GM18861 (cell line): Measurements from ENCODE around the gene GNG7.

Experiments used
- ATAC-seq: cut with Tn5 transposase; IDR thresholded peaks from one replicate; pipeline ENCODE4 v1.9.1; 2021; ENCODE audit not compliant: unreplicated experiment

Gene GNG7

DNA sequence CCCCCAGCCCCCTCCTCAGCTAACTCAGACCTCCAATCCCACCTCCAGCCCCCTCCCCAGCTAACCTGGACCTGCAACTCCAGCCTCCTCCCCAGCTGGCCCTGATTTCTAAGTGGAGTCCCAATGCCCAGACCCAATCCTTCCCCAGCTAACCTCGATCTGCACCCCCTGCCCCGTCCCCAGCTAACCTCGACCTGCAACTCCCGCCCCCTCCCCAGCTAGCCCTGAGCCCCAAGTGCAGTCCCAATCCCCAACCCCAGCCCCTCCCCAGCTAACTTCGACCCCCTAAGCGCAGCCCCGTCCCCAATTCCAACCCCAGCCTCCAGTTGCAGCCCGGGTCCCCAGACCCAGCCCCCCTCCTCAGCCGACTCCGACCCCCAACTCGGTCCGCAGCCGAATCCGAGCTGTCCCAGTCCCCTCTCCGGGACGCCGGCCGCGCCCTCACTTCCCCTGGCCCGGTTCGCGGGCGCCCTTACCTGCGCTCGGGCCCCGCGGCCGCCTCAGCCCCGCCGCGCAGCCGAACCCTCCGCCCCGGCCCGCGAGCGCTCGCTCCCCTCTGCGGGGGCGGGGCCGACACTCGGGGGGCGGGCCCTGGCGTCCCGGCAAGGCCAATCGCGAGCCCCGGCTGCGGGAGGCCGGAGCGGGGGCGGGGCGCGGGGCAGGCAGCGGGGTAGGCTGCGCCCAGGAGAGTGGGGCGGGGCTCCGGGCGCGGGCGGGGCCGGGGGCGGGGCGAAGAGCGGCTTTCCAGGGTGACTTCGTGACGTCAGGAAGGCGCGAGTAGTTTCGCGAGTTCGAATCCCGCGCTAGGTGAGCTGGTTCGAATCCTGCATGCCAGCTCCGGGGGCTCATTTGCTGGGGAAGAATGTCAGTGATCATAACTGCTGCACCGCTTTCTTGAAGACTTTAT is at the start of gene GNG7:
TSS of gene GNG7 (minus strand) at position 525 of the 907 bp plus-strand sequence. CDS start 182,006 bp downstream, outside the sequence.
- peak; percentile 42 for ATAC-seq

GRCh38 chr19:2751438-2751830 is 48.9 kb upstream of the GNG7 start:
- no peak for ATAC-seq

DNA sequence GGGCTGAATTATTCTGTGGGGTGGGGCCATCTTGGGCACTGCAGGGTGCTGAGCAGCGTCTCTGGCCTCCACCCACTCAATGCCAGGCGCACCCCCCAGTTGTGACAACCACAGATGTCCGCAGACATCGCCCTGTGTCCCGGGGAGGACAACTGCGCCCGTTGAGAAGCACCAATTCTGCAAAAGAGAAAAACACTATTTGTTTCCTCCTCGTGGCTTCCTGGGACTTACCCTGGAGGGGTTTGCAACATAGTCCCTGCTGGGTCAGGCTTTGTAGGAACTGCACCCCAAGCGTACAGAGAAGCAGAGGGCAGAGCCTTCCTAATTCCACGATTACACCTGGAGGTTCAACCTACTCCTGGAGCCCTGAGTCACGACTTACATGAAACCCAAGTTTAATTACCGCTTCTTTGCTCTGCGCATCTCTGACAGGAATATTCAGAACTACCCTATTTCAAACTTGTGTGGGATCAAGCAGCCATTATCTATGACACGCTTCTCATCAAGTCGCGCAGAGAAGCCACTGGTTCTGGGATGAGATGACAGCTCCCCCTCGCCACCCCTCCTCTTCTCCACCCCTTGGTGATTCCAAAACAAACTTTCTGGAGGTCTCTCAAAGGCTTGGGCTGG is 48.4 kb upstream of the GNG7 start:
- no peak for ATAC-seq

DNA sequence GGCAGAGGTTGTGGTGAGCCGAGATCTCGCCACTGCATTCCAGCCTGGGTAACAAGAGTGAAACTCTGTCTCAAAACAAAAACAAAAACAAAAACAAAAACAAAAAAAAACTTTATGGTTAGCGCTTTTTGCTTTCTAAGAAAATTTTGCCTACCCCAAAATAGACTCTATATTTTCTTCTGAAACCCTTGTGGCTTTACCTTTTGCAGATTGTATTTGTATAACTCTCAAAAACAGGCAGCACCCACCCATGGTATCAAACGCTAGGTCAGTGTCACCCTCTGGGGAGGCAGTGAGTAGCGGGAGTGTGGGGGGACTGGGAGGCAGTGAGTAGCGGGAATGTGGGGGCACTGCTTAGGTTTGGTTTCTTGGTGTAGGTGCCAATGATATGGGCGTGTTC is 44.9 kb upstream of the GNG7 start:
- ATAC-seq = no peak

GRCh38 chr19:2744113-2744512 is 41.6 kb upstream of the GNG7 start:
- ATAC-seq = no peak

- no peak for ATAC-seq
Measured at GRCh38 chr19:2743099-2743498, 40.6 kb upstream of the GNG7 start.

- ATAC-seq = no peak
Measured at GRCh38 chr19:2740314-2740656, 37.8 kb upstream of the GNG7 start.

DNA sequence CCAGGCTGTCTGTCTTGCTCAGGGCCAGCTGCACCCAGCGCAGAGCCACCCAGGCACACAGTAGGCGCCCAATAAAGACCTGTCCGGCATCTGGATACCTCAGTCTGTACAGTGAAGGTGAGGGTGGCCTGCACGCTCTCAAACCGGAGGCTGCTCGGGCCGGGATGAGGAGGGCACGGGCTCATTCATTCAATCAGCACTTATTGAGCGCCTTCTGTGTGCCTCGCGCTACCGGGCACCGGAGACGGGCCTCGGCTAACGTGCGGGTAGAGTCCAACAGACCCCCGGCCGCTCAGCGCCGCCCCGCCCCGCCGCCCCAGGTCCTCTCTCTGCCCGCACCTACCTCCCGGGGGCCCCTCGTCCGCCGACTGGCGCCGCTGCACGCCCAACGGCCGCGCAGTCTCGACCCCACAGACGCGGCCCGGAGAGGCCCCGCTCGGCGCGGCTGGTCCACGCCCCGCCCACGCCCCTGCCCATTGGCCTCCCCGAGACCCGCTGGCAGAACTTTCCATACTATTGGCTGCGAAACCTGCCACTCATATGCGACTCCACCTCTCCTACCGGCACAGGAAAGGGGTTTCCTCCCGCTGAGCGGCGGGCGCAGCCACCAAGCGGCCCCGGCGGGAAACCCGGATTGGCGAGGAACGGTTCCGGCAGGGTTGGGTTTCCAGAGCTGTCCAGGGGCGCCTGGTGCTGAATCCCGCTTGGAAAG is 37.3 kb upstream of the GNG7 start, which contains the start of gene SLC39A3:
TSS of gene SLC39A3 (minus strand) at position 416 of the 712 bp plus-strand sequence. CDS start 2,760 bp downstream, outside the sequence.
- ATAC-seq = peak; percentile 90

GRCh38 chr19:2736550-2737190 is 34.2 kb upstream of the GNG7 start:
- no peak for ATAC-seq

- ATAC-seq = no peak
Measured at GRCh38 chr19:2735374-2735773, 32.9 kb upstream of the GNG7 start.

GRCh38 chr19:2734589-2735288 is 32.2 kb upstream of the GNG7 start:
- no peak for ATAC-seq

DNA sequence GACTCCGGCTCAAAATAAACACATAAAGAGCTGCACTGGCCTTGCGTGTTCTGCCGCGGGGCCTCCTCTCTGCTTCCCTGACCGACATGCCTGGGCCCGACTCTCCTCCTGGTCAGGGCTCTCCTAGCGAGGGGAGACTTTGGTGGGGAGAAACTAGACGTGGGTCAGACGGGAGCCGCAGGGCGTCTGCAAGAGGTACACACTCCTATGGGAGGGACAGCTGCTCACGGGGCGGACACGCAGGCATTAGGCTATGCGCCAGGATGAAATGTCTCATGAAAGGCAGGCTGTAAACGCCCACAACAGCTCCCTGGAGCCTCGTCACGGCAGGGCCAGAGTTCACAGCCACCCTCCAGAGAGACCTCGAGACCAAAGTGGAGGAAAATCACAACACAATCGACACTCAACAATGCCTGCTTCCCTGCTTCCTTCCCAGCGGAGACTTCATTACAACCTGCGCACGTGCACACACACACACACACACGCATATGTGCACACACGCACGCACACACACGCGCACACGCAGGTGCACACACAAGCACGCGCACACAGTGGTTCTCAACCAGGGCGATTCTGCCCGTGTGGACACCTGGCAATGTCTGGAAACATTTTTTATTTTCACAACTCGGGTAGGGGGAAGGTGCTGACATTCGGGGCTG is 31.6 kb upstream of the GNG7 start:
- no peak for ATAC-seq

- no peak for ATAC-seq
Measured at GRCh38 chr19:2732883-2733282, 30.4 kb upstream of the GNG7 start.

DNA sequence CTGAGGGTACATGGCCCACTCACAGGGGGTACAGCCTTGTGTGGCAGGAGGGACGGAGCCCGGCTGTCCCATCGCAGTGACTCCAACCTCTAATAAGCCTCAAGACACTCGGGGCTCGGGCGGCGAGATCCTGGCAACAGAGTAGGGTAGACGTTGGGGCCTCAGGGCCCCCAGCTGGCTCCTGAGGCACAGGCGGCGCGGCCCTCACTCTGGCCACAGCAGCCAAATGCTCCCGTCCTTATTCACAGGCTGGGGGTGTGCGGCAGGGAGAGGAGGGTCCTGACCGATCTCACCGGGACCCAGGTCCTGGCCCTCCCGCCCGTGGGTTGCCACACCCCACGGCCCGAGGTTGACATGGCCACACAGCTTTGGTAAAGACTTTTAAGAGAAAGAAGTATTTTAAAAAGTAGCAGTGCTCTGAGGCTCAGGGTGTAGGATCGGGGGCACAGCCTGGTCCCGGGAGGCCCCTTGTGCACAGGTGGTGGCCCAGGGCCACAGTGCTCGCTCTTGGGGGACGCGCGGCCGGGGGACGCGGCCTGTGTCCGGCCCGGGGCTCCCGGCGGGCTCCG is 29.7 kb upstream of the GNG7 start:
- ATAC-seq = no peak

GRCh38 chr19:2731181-2731995 is 28.9 kb upstream of the GNG7 start:
- ATAC-seq = no peak

- no peak for ATAC-seq
Measured at GRCh38 chr19:2729943-2730818, 27.7 kb upstream of the GNG7 start.

DNA sequence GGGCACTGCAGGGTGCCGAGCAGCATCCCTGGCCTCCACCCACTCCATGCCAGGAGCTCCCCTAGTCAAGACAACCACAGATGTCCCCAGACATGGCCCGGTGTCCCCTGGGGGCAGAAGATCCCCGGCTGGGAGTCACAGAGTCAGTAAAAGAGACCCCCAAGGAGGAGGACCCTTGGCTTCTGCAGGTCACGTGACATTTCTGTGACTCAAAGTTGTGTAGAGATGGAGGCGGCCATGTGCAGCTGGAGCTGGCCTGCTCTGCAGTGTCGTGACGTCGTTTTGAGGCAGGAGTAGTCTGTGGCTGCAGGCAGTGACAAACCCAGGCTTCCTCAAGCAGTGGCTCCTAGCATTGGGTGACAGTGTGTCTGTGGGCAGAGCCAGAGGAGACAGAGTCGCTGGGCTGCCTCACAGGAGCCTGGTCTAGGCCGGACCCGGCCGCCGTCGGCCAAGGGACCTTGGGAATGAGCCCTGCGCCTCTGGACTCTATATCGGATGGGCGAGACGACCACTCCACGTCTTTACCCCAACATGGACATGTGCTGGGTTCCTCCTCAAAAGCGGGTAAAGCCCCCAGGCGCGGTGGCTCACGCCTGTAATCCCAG is 26.4 kb upstream of the GNG7 start:
- ATAC-seq = no peak

DNA sequence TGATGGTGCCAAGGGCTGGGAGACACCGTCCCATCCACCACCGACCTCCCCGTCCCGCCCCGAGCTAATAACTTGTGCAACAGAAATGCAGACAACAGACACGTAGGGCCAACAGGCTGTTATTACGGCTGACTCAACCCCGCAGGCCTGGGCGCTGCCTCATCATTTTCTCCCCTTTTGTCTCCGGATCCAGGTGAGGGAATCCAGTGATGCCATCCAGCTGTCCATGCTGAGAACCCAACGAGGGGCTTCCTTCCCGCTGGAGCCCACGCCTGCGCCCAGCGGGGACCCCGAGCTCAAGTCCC is 25.1 kb upstream of the GNG7 start:
- no peak for ATAC-seq
